Esophagus muscularis mucosa (tissue), 3 donors: ENCODE data around the gene ZNF835.

Source experiments
- POLR2AphosphoS5 ChIP-seq, 2 donors: sonication (generic); formaldehyde crosslinking; IDR thresholded peaks; one replicate each; pipeline ENCODE4 v1.6.1; 2017; ENCODE audit warnings: antibody characterized with exemption in 2 of 2
- TF ChIP-seq, protein P1 (sequence below), 3 experiments: fragments of 200-600 bp in 2 of 3; fragments of 450-650 bp in 1 of 3; sonication (generic) in 2 of 3; IDR thresholded peaks; one replicate each; pipeline ENCODE4 v1.5.1; 2017 to 2019; ENCODE audit warnings: antibody characterized with exemption in 3 of 3, mild to moderate bottlenecking in 2 of 3, moderate library complexity in 1 of 3

DNA sequence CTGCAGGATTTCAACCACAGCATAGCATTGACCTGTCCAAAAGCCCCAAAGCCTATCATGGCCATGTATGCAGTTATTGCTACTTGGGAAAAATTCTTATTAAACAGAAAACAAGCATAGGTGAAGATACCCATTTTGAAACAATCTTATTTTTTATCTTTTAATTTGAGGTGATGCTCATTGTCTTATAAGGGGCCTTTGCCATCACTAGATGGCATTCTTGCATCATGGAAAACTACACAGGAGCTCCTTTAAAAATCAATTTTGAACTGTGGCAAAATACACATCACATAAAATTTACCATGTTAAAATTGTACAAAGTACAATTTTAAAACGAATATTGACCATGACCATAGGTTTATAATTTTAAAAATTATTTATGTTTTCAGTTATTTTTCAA, 38.9 kb upstream of the ZNF835 start:
- TF ChIP-seq, protein P1, sequence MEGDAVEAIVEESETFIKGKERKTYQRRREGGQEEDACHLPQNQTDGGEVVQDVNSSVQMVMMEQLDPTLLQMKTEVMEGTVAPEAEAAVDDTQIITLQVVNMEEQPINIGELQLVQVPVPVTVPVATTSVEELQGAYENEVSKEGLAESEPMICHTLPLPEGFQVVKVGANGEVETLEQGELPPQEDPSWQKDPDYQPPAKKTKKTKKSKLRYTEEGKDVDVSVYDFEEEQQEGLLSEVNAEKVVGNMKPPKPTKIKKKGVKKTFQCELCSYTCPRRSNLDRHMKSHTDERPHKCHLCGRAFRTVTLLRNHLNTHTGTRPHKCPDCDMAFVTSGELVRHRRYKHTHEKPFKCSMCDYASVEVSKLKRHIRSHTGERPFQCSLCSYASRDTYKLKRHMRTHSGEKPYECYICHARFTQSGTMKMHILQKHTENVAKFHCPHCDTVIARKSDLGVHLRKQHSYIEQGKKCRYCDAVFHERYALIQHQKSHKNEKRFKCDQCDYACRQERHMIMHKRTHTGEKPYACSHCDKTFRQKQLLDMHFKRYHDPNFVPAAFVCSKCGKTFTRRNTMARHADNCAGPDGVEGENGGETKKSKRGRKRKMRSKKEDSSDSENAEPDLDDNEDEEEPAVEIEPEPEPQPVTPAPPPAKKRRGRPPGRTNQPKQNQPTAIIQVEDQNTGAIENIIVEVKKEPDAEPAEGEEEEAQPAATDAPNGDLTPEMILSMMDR (IDR thresholded peaks at IDR 0.05) = no peak
- TF ChIP-seq POLR2AphosphoS5 (IDR thresholded peaks at IDR 0.05) = no peak
